Measurements from ENCODE around the gene ATP7B. TPM values are rescaled to one million over a fixed set of nuclear protein-coding genes. Genes with fewer than 3 reads are reported as not detected.
"Not testable (repeated sequence)": the region's sequence is repeated elsewhere in the genome, so short reads cannot be mapped to it uniquely, and the experiment has no call there.

Gene ATP7B
- 6.7 TPM for polyA plus RNA-seq (2013, experiment 1 of 2; ENCODE audit: insufficient read length)
- 6.0 TPM for polyA plus RNA-seq (2013, experiment 2 of 2; ENCODE audit: insufficient read length)

DNA sequence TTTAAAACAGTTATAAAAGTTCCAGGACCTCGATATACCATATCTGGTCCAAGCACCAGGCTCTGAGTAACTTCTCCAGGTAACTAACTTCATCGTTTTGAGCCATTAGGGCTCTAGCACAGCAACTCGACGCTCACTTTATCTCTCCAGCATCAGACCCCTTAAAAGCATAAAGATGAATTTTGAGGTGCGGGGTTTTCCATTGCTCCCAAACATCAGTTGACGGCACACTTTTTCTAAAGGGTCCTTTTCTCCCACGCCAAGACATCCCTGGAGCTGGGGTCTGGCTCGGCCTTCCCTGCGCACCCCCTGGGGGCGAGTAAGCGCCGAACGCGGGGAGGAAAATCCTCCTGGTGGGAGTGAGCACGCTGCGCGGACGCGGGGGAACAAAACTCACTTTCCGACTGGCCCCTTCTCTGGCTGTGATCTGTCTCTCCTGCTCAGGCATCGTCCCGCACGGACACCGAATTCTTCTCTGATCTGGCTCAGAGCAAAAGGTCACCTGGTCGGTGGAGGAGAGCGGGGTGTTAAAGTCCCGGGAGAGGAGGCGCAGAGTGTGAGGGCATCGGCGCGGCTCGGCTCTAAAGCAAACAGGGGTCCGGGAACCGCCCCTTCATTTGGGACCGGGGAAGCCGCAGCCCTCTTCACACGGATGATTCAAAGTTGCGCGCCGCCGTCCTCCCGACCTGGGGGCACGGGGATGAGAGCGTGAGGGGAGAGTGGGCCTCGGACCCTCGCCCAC, at the start of gene ATP7B:
Gene ATP7B, minus strand, starts transcription at position 561 of the 742 bp plus-strand sequence. Its CDS starts 113 bp downstream, at position 448.
- DNase-seq, result peak; percentile 6

GRCh38 chr13:52053460-52053859, 42.2 kb upstream of the ATP7B start:
- DNase-seq, result peak; percentile 2

GRCh38 chr13:52051400-52051799, 40.1 kb upstream of the ATP7B start:
- no peak for DNase-seq

GRCh38 chr13:52048516-52048915, 37.3 kb upstream of the ATP7B start:
- DNase-seq, result no peak

DNA sequence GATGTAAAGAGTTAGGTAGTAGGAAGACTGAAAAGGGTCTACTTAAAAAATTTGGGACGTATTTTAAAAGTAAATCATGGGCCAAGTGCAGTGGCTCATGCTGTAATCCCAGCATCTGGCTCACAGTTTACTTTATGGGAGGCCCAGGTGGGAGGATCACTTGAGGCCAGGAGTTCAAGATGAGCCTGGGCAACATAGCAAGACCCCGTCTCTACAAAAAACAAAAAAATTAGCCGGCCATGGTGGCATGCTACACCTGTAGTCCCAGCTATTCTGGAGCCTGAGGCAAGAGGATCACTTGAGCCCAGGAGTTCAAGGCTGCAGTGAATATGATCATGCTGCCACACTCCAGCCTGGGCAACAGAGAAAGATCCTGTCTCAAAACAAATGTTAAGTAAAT, 36.2 kb upstream of the ATP7B start:
- DNase-seq, result no peak

- DNase-seq, result no peak
Observed at GRCh38 chr13:52043675-52044074, 32.4 kb upstream of the ATP7B start.

GRCh38 chr13:52036037-52036436, 24.8 kb upstream of the ATP7B start:
- DNase-seq, result no peak

- DNase-seq, result no peak
Observed at GRCh38 chr13:52034616-52035226, 23.5 kb upstream of the ATP7B start.

DNA sequence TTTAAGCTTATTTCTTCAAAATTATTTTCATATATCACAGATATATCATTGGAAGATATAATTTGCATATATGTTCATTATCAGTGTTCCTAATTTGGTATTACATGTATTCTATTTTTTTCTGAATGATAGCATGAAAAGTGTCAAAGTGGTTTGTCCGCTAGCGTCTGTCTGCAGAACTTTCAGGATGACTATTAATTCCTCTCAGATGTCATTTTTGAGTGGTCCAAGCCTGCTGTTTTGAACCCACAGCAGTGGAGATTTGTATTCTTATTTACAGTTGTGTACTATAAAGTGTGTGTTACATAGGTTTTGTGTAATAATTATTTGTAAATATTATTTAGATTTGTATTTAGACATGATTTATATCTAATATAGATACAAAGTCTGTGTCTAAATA, 21.8 kb upstream of the ATP7B start:
- no peak for DNase-seq

DNA sequence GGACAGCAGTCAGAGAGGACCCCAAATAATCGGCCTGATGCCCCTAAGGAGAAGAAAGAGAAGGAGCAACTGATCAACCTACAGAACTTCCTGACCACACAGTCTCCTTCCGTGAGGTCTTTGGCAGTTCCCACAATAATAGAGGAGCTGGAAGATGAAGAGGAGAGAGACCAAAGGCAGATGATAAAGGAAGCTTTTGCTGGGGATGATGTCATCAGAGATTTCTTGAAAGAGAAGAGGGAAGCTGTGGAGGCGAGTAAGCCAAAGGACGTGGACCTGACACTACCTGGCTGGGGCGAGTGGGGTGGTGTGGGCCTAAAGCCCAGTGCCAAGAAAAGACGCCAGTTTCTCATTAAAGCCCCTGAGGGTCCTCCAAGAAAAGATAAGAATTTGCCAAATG, 19.2 kb upstream of the ATP7B start:
- not testable (repeated sequence) for DNase-seq

- DNase-seq, result no peak
Observed at GRCh38 chr13:52029569-52029968, 18.3 kb upstream of the ATP7B start.

DNA sequence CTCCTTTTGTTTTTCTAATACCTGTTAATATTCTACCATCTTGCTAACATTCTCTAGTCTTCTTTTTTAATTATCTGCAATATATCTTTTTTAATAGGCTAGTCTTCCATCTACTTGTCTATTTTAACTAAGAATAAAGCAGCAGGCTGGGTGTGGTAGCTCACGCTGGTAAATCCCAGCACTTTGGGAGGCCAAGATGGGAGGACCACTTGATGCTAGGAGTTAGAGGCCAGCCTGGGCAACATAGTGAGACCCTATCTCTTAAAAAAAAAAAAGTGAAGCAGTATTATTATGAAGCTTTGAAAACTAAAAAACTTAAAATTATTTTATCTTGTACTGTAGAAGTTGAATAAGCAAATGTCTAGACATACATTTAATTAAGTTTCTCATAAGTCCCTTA, 16.6 kb upstream of the ATP7B start:
- no peak for DNase-seq

DNA sequence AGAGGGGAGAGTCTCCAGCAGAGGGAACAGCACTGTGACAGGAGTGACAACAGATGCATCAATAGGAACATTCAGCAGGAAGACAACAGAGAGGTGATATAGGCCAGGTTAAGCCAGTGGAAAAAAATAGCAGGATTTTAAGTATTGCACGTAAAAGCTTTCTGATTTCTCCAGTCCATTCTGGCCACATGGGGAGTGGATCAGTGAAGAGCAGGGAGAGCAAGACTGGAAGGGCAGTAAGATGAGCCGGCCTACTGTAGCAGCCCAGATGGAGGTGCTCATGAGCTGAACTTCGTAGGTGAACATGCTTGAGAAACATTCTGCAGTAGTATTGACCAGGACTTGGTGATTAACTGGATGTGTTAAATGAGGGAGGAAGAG, 15.0 kb upstream of the ATP7B start:
- no peak for DNase-seq

DNA sequence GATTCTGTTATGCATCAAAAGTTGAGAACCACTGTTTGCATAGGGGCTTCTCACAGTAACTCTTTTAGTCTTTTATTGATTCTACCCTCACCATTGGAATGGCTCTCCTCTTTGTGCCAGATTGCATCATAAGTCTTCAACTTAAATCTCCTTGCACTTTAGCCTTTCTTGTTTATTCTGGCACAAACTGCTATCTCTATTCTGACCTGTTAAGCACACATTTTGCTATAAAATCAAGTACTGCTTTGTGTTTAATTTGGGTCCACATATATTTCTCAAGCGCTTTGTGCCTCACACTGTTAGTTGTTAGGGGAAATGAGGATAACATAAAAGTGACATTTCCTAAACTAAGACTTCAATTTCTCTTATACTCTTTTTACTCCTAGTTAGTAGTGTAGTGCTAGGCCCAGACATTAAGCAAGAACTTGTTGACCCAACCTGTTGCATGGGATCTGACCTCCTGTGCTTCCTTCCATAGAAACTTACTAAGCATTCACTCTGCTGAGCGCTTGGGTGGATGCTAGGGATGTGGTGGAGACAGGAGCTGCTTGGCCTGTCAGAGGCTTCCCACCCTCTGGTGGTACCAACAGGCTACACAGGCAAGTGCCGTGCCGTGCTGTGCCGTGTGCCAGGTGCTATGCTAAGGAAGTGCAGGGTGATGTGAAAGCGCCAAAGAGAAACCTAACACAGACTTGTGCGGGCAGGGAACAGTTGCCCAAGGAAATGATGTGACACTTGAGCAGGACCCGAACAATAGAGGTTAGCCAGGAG, 14.4 kb upstream of the ATP7B start:
- no peak for DNase-seq

GRCh38 chr13:52024481-52024880, 13.2 kb upstream of the ATP7B start, which contains the start of gene UTP14C:
Gene UTP14C, plus strand, starts transcription at chr13:52024691. Its CDS starts 4,114 bp downstream, at chr13:52028805.
- no peak for DNase-seq

DNA sequence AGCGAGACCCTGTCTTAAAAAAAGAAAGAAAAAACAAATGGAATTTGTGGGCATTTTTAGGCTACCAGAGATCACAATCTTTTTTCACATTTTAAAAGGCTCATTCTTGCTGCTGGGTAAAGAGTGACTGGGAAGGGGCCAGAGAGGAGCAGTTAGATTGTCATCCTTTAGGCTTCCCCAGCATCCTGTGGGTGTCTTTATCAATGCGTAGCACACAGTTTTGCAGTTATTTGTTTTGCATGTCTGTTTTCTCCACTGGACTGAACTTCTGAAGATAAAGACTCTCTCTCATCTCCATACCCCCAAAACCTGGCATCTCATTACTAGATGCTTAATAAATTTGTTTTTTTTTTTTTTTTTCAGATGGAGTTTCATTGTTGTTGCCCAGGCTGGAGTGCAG, 11.1 kb upstream of the ATP7B start:
- DNase-seq, result no peak

DNA sequence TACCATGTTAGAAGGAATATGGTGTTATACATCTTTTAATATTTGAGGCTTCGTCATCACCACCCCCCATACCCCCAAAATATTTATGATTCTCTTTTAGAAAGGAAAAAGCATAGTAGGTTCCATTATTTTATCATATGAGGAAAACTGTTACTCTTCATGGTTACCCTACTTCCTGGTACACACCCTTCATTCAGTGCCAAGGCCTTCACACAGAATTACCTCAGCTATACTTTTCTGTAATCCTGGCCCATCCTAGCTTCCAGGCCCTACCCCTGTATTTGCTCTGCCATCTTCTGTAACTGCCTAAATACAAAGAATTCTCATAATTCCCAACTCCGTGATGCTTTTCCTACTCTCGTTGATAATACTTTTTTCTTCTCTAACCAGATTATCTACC, 8.9 kb upstream of the ATP7B start:
- DNase-seq, result no peak

- no peak for DNase-seq
Observed at GRCh38 chr13:52016296-52016695, 5.0 kb upstream of the ATP7B start.

- no peak for DNase-seq
Observed at GRCh38 chr13:52012512-52012836, 1.2 kb upstream of the ATP7B start.

DNA sequence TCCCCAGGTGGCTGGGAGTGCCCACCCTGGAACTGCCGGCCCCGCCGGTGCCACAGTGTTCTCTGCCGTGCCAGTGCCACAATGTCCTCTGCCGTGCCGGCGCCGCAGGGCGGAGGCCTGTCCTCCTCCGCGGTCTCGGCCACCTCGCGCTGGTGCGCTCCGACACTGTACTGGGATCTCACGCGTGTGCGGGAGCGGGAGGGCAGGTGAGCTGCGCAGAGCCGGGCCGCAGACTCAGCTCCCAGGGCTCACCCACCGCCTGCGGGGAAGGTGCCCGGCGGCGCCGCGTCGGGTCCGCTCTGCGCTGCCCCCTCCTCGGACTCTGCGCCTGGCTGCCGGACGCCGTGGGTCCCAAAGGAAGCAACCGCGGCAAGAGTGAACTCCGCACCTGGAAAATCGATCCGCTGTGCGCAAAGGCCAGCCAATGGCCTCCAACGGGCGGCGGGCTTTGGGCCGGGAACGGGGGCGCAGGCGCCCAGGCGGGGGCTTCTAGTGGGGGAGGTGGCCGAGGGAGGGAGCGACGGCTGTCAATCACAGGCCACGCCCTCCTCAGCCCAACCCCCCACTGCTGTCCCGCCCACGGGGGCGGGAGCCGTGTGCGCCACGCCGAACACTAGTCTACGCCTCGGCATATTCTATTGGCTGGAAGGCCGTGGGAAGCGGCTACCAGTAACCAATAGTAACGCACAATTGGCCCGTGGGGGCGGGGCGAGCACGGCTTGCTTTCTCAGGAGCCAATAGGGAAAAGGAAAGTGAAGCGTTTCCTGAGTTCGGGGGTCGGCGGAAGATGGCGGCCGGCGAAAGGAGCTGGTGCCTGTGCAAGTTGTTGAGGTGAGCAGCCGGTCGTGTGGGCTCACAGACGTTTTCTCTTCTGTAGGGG, 622 bp upstream of the ATP7B start, which contains the start of gene ALG11:
Gene ALG11, plus strand, starts transcription at position 767 of the 880 bp plus-strand sequence. Its CDS starts 21 bp downstream, at position 788.
- peak; percentile 98 for DNase-seq

- DNase-seq, result no peak
Observed at GRCh38 chr13:52009946-52010345, 1.3 kb downstream of the ATP7B start.

DNA sequence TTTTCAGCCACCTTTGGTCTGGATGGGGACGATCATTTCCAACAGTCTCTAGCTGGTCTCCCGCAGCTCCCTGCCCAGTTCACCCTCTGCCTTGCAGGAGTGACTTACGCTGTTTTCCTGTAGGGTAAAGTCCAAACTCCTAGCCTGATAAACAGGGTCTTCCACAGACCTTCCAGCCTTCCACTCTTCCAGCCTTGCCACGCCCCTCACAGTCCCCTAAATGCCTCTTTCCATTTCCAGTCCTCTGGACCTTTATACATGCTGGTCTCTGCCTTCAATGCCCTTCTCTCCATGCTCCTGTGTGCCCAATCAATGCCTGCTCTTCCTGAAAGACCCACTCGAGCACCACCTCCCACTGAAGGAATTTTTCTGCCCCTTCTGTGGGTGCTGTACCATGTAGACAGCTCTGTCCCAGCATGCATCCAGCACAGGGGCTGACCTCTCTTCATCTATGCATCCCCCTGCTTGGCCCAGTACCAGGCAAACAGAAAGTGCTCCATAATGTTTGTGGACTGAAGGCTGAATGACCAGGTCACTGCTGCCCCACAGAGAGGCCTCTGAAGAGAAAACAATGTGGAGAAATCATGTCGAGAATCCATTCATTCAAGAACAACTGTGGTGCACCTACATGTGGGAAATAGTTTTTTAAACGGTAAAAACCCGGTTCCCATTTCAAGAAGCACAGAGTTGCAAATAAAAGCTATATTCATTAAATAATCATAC, 4.6 kb downstream of the ATP7B start:
- DNase-seq, result no peak
